Neural cell (in vitro differentiated cells): ENCODE data around the gene PHF21A. TPM values are rescaled to one million over a fixed set of nuclear protein-coding genes. Genes with fewer than 3 reads are reported as not detected.
"Not testable (repeated sequence)": the region's sequence is repeated elsewhere in the genome, so short reads cannot be mapped to it uniquely, and the experiment has no call there.

Experiments
- H2AFZ ChIP-seq: fragments of 200-600, 300-800 bp; sonication (generic), shearing (Covaris generic); 2 replicates; pipeline ENCODE4 v1.6.0; 2014; ENCODE audit warnings: low read depth, mild to moderate bottlenecking, antibody characterized with exemption, low read length, moderate library complexity
- H3F3A ChIP-seq: fragments of 200-600 bp; shearing (Covaris generic); 2 replicates; pipeline ENCODE4 v1.6.1; 2016; ENCODE audit warnings: mild to moderate bottlenecking, moderate library complexity, mixed read lengths, antibody characterized with exemption, low read length; ENCODE audit not compliant: insufficient read depth, poor library complexity, severe bottlenecking
- H3K27ac ChIP-seq: fragments of 200-600, 300-800 bp; sonication (generic), shearing (Covaris generic); 2 replicates; pipeline ENCODE4 v1.5.1; 2014; ENCODE audit warnings: mild to moderate bottlenecking, low read length, moderate library complexity
- H3K27me3 ChIP-seq: fragments of 300-800, 200-600 bp; sonication (generic), shearing (Covaris generic); 2 replicates; pipeline ENCODE4 v1.6.0; 2014; ENCODE audit warnings: mild to moderate bottlenecking, low read depth, low read length, moderate library complexity; ENCODE audit not compliant: insufficient read depth
- H3K36me3 ChIP-seq: fragments of 300-800, 200-600 bp; sonication (generic), shearing (Covaris generic); 2 replicates; pipeline ENCODE4 v1.5.1; 2014; ENCODE audit warnings: mild to moderate bottlenecking, antibody characterized with exemption, low read length, moderate library complexity; ENCODE audit not compliant: insufficient read depth
- H3K4me2 ChIP-seq: fragments of 300-800, 200-600 bp; sonication (generic), shearing (Covaris generic); 2 replicates; pipeline ENCODE4 v1.6.0; 2014; ENCODE audit warnings: mild to moderate bottlenecking, low read length
- H3K4me3 ChIP-seq: fragments of 300-800, 200-600 bp; sonication (generic), shearing (Covaris generic); 2 replicates; pipeline ENCODE4 v1.5.1; 2014; ENCODE audit warnings: mild to moderate bottlenecking, low read length, moderate library complexity
- H3K79me2 ChIP-seq: fragments of 200-600 bp; shearing (Covaris generic); replicated peaks from 2 replicates; pipeline ENCODE4 v1.6.0; 2014; ENCODE audit warnings: mild to moderate bottlenecking, low read length, moderate library complexity; ENCODE audit not compliant: insufficient read depth
- H3K9ac ChIP-seq: fragments of 300-800, 200-600 bp; sonication (generic), shearing (Covaris generic); 2 replicates; pipeline ENCODE4 v1.6.1; 2016; ENCODE audit warnings: mild to moderate bottlenecking, low read length, mixed read lengths
- H3K9me2 ChIP-seq: fragments of 200-600 bp; shearing (Covaris generic); 2 replicates; pipeline ENCODE4 v1.6.1; 2016; ENCODE audit warnings: mild to moderate bottlenecking, low read length, mixed read lengths; ENCODE audit not compliant: insufficient read depth
- H3K9me3 ChIP-seq: fragments of 200-600, 300-800 bp; sonication (generic), shearing (Covaris generic); 2 replicates; pipeline ENCODE4 v1.6.1; 2016; ENCODE audit warnings: mild to moderate bottlenecking, mixed run types, low read length, moderate library complexity, mixed read lengths
- H4K20me1 ChIP-seq: fragments of 200-600 bp; shearing (Covaris generic); 2 replicates; pipeline ENCODE4 v1.6.1; 2016; ENCODE audit warnings: mild to moderate bottlenecking, mixed run types; ENCODE audit not compliant: insufficient read depth
- EP300 ChIP-seq: fragments of 450-650 bp; conservative IDR thresholded peaks from 2 replicates; pipeline ENCODE4 v1.6.1; 2014; ENCODE audit warnings: antibody characterized with exemption, mild to moderate bottlenecking, moderate library complexity; ENCODE audit not compliant: poor library complexity, severe bottlenecking
- EZH2 ChIP-seq: fragments of 200-600, 300-800 bp; shearing (Covaris generic), sonication (generic); IDR thresholded peaks from 2 replicates; pipeline ENCODE4 v1.6.1; 2014; ENCODE audit warnings: antibody characterized with exemption, low read length, borderline replicate concordance, mild to moderate bottlenecking; ENCODE audit not compliant: insufficient read depth, poor library complexity, severe bottlenecking
- MXI1 ChIP-seq: fragments of 450-650 bp; conservative IDR thresholded peaks from 2 replicates; pipeline ENCODE4 v1.6.1; 2014; ENCODE audit warnings: antibody characterized with exemption, mild to moderate bottlenecking; ENCODE audit not compliant: poor library complexity, severe bottlenecking
- POLR2AphosphoS5 ChIP-seq: IDR thresholded peaks from 2 replicates; pipeline ENCODE4 v1.6.1; 2012
- RAD21 ChIP-seq: fragments of 450-650 bp; conservative IDR thresholded peaks from 2 replicates; pipeline ENCODE4 v1.6.1; 2014; ENCODE audit warnings: antibody characterized with exemption, mild to moderate bottlenecking, moderate library complexity
- SMC3 ChIP-seq: fragments of 450-650 bp; conservative IDR thresholded peaks from 2 replicates; pipeline ENCODE4 v1.6.1; 2014; ENCODE audit warnings: antibody characterized with exemption, mild to moderate bottlenecking, moderate library complexity; ENCODE audit not compliant: poor library complexity
- TAF1 ChIP-seq: IDR thresholded peaks from 2 replicates; pipeline ENCODE4 v1.6.1; 2012; ENCODE audit warnings: low read depth
- polyA plus RNA-seq: library from polyadenylated mRNA; depleted of rRNA; stranded (reverse); fragments of >200 nt; gene quantifications from 2 replicates; pipeline ENCODE4 v1.2.3, GENCODE V29; 2014
- TF ChIP-seq, protein P1 (sequence below): IDR thresholded peaks from 2 replicates; pipeline ENCODE4 v1.6.1; 2012; ENCODE audit warnings: borderline replicate concordance
- TF ChIP-seq, protein P2 (sequence below): fragments of 450-650 bp; IDR thresholded peaks from 2 replicates; pipeline ENCODE4 v1.5.1; 2014; ENCODE audit warnings: antibody characterized with exemption, mild to moderate bottlenecking, moderate library complexity; ENCODE audit not compliant: poor library complexity, severe bottlenecking

Gene PHF21A
- polyA plus RNA-seq, 1 donor from 2014 or later, result 31.7 TPM

GRCh38 chr11:45906965-45907611 is 214.2 kb downstream of the PHF21A start, which contains the start of gene FREY1:
FREY1 (minus strand) TSS chr11:45907271; CDS start chr11:45907245, 26 bp downstream.
- H4K20me1 ChIP-seq, result peaks cover 3% of the 10 kb centered on the region
- H3K36me3 ChIP-seq, result no peaks in the 10 kb centered on the region
- H2AFZ ChIP-seq, result no peak within 1 kb of the TSS
- H3F3A ChIP-seq, result no peaks in the 10 kb centered on the region
- H3K27me3 ChIP-seq, result no peaks in the 10 kb centered on the region
- H3K9ac ChIP-seq, result no peak within 1 kb of the TSS
- H3K4me2 ChIP-seq, result no peak within 1 kb of the TSS
- no peaks in the 10 kb centered on the region for H3K9me3 ChIP-seq
- TF ChIP-seq TAF1, result no peak
- TF ChIP-seq POLR2AphosphoS5, result no peak
- no peak for TF ChIP-seq EZH2
- TF ChIP-seq EP300, result no peak
- no peak for TF ChIP-seq SMC3
- TF ChIP-seq RAD21, result no peak
- no peak for TF ChIP-seq MXI1
- TF ChIP-seq, protein P1, sequence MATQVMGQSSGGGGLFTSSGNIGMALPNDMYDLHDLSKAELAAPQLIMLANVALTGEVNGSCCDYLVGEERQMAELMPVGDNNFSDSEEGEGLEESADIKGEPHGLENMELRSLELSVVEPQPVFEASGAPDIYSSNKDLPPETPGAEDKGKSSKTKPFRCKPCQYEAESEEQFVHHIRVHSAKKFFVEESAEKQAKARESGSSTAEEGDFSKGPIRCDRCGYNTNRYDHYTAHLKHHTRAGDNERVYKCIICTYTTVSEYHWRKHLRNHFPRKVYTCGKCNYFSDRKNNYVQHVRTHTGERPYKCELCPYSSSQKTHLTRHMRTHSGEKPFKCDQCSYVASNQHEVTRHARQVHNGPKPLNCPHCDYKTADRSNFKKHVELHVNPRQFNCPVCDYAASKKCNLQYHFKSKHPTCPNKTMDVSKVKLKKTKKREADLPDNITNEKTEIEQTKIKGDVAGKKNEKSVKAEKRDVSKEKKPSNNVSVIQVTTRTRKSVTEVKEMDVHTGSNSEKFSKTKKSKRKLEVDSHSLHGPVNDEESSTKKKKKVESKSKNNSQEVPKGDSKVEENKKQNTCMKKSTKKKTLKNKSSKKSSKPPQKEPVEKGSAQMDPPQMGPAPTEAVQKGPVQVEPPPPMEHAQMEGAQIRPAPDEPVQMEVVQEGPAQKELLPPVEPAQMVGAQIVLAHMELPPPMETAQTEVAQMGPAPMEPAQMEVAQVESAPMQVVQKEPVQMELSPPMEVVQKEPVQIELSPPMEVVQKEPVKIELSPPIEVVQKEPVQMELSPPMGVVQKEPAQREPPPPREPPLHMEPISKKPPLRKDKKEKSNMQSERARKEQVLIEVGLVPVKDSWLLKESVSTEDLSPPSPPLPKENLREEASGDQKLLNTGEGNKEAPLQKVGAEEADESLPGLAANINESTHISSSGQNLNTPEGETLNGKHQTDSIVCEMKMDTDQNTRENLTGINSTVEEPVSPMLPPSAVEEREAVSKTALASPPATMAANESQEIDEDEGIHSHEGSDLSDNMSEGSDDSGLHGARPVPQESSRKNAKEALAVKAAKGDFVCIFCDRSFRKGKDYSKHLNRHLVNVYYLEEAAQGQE, result no peak
- TF ChIP-seq, protein P2, sequence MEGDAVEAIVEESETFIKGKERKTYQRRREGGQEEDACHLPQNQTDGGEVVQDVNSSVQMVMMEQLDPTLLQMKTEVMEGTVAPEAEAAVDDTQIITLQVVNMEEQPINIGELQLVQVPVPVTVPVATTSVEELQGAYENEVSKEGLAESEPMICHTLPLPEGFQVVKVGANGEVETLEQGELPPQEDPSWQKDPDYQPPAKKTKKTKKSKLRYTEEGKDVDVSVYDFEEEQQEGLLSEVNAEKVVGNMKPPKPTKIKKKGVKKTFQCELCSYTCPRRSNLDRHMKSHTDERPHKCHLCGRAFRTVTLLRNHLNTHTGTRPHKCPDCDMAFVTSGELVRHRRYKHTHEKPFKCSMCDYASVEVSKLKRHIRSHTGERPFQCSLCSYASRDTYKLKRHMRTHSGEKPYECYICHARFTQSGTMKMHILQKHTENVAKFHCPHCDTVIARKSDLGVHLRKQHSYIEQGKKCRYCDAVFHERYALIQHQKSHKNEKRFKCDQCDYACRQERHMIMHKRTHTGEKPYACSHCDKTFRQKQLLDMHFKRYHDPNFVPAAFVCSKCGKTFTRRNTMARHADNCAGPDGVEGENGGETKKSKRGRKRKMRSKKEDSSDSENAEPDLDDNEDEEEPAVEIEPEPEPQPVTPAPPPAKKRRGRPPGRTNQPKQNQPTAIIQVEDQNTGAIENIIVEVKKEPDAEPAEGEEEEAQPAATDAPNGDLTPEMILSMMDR, result no peak
- H3K27ac ChIP-seq, result no peak within 1 kb of the TSS
- H3K9me2 ChIP-seq, result no peaks in the 10 kb centered on the region
- no peak within 1 kb of the TSS for H3K4me3 ChIP-seq
- H3K79me2 ChIP-seq, result peaks cover 10% of the 10 kb centered on the region

DNA sequence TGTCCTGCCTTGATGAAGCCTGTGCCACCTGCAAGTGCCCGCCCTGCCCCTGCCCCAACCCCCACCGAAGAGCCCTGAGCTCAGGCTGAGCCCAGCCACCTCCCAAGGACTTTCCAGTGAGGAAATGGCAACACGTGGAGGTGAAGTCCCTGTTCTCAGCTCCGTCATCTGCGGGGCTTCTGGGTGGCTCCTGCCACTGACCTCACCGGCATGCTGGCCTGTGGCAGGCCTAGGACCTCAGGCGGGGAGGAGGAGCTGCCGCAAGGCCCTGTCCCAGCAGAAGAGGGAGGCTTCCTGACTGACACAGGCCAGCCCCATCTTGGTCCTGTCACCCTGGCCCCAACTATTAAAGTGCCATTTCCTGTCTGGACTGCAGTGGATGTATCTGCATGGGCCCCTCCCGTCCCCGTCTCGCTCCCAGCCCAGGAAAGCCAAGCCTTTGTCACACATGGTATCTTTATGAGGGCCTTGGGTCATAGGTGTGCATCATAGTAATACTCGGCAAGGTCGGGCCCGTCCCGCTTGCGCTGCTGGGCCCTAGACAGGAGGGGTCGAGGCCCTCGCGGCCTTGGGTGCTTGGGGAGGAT is 215.1 kb downstream of the PHF21A start:
- Histone ChIP-seq H3K9me3 (no peaks in the 10 kb centered on the region), H3K27me3 (no peaks in the 10 kb centered on the region), H3K27ac (no peak overlapping the region), H3K9ac (no peak overlapping the region), H2AFZ (no peak overlapping the region), H3K79me2 (peaks cover 17% of the 10 kb centered on the region), H4K20me1 (peaks cover 3% of the 10 kb centered on the region), H3K9me2 (no peaks in the 10 kb centered on the region), H3F3A (no peaks in the 10 kb centered on the region), H3K36me3 (no peaks in the 10 kb centered on the region), H3K4me2 (no peak overlapping the region), H3K4me3 (no peak overlapping the region)
- TF ChIP-seq POLR2AphosphoS5, result peak; percentile 3
- no peak for TF ChIP-seq RAD21

- H3K36me3 ChIP-seq, H3K9me3 ChIP-seq, H3K27me3 ChIP-seq, H3K9me2 ChIP-seq, H3K27ac ChIP-seq, H3K4me2 ChIP-seq, H3K9ac ChIP-seq, H3F3A ChIP-seq, H3K4me3 ChIP-seq, H2AFZ ChIP-seq, H4K20me1 ChIP-seq: not testable (repeated sequence)
- peaks cover 23% of the 10 kb centered on the region for H3K79me2 ChIP-seq
Observed at GRCh38 chr11:45905576-45905975, 215.7 kb downstream of the PHF21A start.
